CD8-positive, alpha-beta memory T cell (primary cell): ENCODE measurements around the gene PPP6C. TPM values are rescaled to one million over a fixed set of nuclear protein-coding genes. Genes with fewer than 3 reads are reported as not detected.
"Not testable (repeated sequence)": the region's sequence is repeated elsewhere in the genome, so short reads cannot be mapped to it uniquely, and the experiment has no call there.

ENCODE experiments used
- CTCF ChIA-PET: fragments of 350-600 bp; sonication (Branson Sonifier 250); formaldehyde crosslinking; loops from one replicate; lab custom pipeline; 2021; ENCODE audit warnings: antibody characterized with exemption; lab: Charles Lee
- POLR2A ChIA-PET: fragments of 350-600 bp; sonication (Branson Sonifier 250); formaldehyde crosslinking; loops from one replicate; lab custom pipeline; 2021; ENCODE audit warnings: antibody characterized with exemption; lab: Charles Lee
- DNase-seq, 5 donors: peaks; one replicate each; pipeline versions ENCODE4 v3.0.0 to v3.0.0-alpha.2; 2020 to 2022; ENCODE audit warnings: mixed read lengths in 1 of 5
- H3K27ac ChIP-seq: one replicate; pipeline ENCODE4 v1.7.0; 2013; ENCODE audit warnings: low read depth, mild to moderate bottlenecking, low read length, moderate library complexity
- H3K27me3 ChIP-seq: 2 replicates; pipeline ENCODE4 v1.7.0; 2013; ENCODE audit warnings: low read length, mild to moderate bottlenecking; ENCODE audit not compliant: insufficient read depth, poor library complexity, severe bottlenecking
- H3K36me3 ChIP-seq: 2 replicates; pipeline ENCODE4 v1.7.0; 2013; ENCODE audit warnings: mild to moderate bottlenecking, low read length, moderate library complexity; ENCODE audit not compliant: insufficient read depth
- H3K4me1 ChIP-seq: 2 replicates; pipeline ENCODE4 v1.7.0; 2013; ENCODE audit warnings: mild to moderate bottlenecking, low read length, moderate library complexity; ENCODE audit not compliant: insufficient read depth
- H3K4me3 ChIP-seq: 2 replicates; pipeline ENCODE4 v1.7.0; 2013; ENCODE audit warnings: mild to moderate bottlenecking, low read length
- H3K9me3 ChIP-seq: 2 replicates; pipeline ENCODE4 v1.7.0; 2013; ENCODE audit warnings: mild to moderate bottlenecking, low read length
- H3K27ac Mint-ChIP-seq, 8 donors: one replicate each; pipeline ENCODE4 v1.8.0; 2020 to 2021; ENCODE audit warnings: mixed read lengths in 8 of 8, mild to moderate bottlenecking in 6 of 8, inconsistent platforms in 3 of 8, moderate library complexity in 3 of 8
- H3K27me3 Mint-ChIP-seq, 2 donors: one replicate each; pipeline ENCODE4 v1.8.0; 2020 to 2021; ENCODE audit warnings: mixed read lengths in 2 of 2, mild to moderate bottlenecking in 1 of 2, moderate library complexity in 1 of 2
- H3K36me3 Mint-ChIP-seq, 3 donors: one replicate each; pipeline ENCODE4 v1.8.0; 2020 to 2021; ENCODE audit warnings: mixed read lengths in 3 of 3, inconsistent platforms in 1 of 3, mild to moderate bottlenecking in 1 of 3
- H3K4me1 Mint-ChIP-seq, 3 donors: one replicate each; pipeline ENCODE4 v1.8.0; 2020 to 2021; ENCODE audit warnings: mixed read lengths in 3 of 3, inconsistent platforms in 1 of 3, mild to moderate bottlenecking in 1 of 3
- H3K4me3 Mint-ChIP-seq, 7 donors: one replicate each; pipeline ENCODE4 v1.8.0; 2020 to 2021; ENCODE audit warnings: mixed read lengths in 7 of 7, mild to moderate bottlenecking in 6 of 7, moderate library complexity in 4 of 7, inconsistent platforms in 2 of 7
- H3K9me3 Mint-ChIP-seq, 5 donors: one replicate each; pipeline ENCODE4 v1.8.0; 2020 to 2022; ENCODE audit warnings: mixed read lengths in 5 of 5, mild to moderate bottlenecking in 3 of 5, moderate library complexity in 2 of 5, inconsistent platforms in 1 of 5
- polyA plus RNA-seq: library from polyadenylated mRNA; unstranded; fragments of 300-500 nt; fragmentation: Illumina TruSeq; gene quantifications from one replicate; pipeline ENCODE4 v1.2.3, GENCODE V29; 2021
- total RNA-seq, 2 experiments: library from RNA; stranded (reverse); gene quantifications; one replicate each; pipeline ENCODE4 v1.2.3, GENCODE V29; 2021

The PPP6C gene
- total and polyA plus RNA-seq, 3 experiments from 2014 or later = 48.9 to 56.2 (median 50.5) TPM

GRCh38 chr9:125233678-125234077, 44.1 kb upstream of the PPP6C start:
- Histone ChIP-seq H3K4me1 (peaks cover 35% of the 10 kb centered on the region), H3K9me3 (no peaks in the 10 kb centered on the region), H3K27me3 (no peaks in the 10 kb centered on the region), H3K36me3 (peaks cover 45% of the 10 kb centered on the region), H3K27ac (no peak overlapping the region), H3K4me3 (no peak overlapping the region)
- H3K36me3 Mint-ChIP-seq = peaks cover 14 to 78% (median 31%) of the 10 kb centered on the region in 3 donors
- H3K27ac Mint-ChIP-seq = peak overlapping the region in 5 of 8 donors; percentile 10 to 72 (median 36)
- H3K27me3 Mint-ChIP-seq = no peaks in the 10 kb centered on the region
- CTCF ChIA-PET = no interaction called here
- no peaks in the 10 kb centered on the region for H3K9me3 Mint-ChIP-seq
- no peak overlapping the region for H3K4me3 Mint-ChIP-seq
- POLR2A ChIA-PET = interaction anchor here (0.6 kb wide), 1 partner anchor 15 kb away, joined by 4 read pairs; no protein-coding TSS in a partner anchor
- H3K4me1 Mint-ChIP-seq = peaks cover 35 to 41% (median 36%) of the 10 kb centered on the region in 3 donors
- no peak for DNase-seq

- H3K27me3 ChIP-seq = no peaks in the 10 kb centered on the region
- ChIA-PET CTCF (interaction anchor here (1.8 kb wide), 1 partner anchor 14 kb away, joined by 5 read pairs; the partner anchor contains the start of gene HSPA5), POLR2A (interaction anchor here (0.7 kb wide), 1 partner anchor 15 kb away, joined by 5 read pairs; no protein-coding TSS in a partner anchor)
- no peaks in the 10 kb centered on the region for H3K36me3 ChIP-seq
- no peaks in the 10 kb centered on the region for H3K4me1 ChIP-seq
- Mint-ChIP-seq H3K4me1 (no peaks in the 10 kb centered on the region), H3K4me3 (no peak overlapping the region), H3K27me3 (no peaks in the 10 kb centered on the region), H3K9me3 (no peaks in the 10 kb centered on the region), H3K36me3 (peaks cover 0 to 43% (median 8%) of the 10 kb centered on the region in 3 donors), H3K27ac (no peak overlapping the region)
- DNase-seq = no peak
- H3K9me3 ChIP-seq = no peaks in the 10 kb centered on the region
- H3K27ac ChIP-seq = no peak overlapping the region
- H3K4me3 ChIP-seq = no peak overlapping the region
Observed at GRCh38 chr9:125227761-125228160, 38.2 kb upstream of the PPP6C start.

- H3K4me3 Mint-ChIP-seq, H3K27ac ChIP-seq, H3K4me3 ChIP-seq, H3K4me1 ChIP-seq, H3K36me3 ChIP-seq, H3K4me1 Mint-ChIP-seq, CTCF ChIA-PET, H3K9me3 Mint-ChIP-seq, POLR2A ChIA-PET, H3K27ac Mint-ChIP-seq, H3K9me3 ChIP-seq, DNase-seq, H3K27me3 Mint-ChIP-seq, H3K27me3 ChIP-seq: not testable (repeated sequence)
- H3K36me3 Mint-ChIP-seq = peaks cover 0 to 36% (median 8%) of the 10 kb centered on the region in 3 donors
Observed at GRCh38 chr9:125224858-125225257, 35.3 kb upstream of the PPP6C start.

- CTCF ChIA-PET = no interaction called here
Observed at GRCh38 chr9:125218621-125219020, 29.0 kb upstream of the PPP6C start.

GRCh38 chr9:125214186-125214585, 24.6 kb upstream of the PPP6C start:
- CTCF ChIA-PET = no interaction called here
- DNase-seq = no peak
- Mint-ChIP-seq H3K36me3 (peaks cover 5 to 59% (median 28%) of the 10 kb centered on the region in 3 donors), H3K27ac (peak overlapping the region in 1 of 8 donors; percentile 5), H3K9me3 (no peaks in the 10 kb centered on the region), H3K4me1 (peaks cover 0 to 2% (median 0%) of the 10 kb centered on the region in 3 donors), H3K4me3 (no peak overlapping the region), H3K27me3 (peaks cover 0 to 2% of the 10 kb centered on the region in 2 donors)
- POLR2A ChIA-PET = no interaction called here
- H3K4me1 ChIP-seq = no peaks in the 10 kb centered on the region
- H3K4me3 ChIP-seq = no peak overlapping the region
- no peak overlapping the region for H3K27ac ChIP-seq
- H3K9me3 ChIP-seq = no peaks in the 10 kb centered on the region
- peaks cover 5% of the 10 kb centered on the region for H3K36me3 ChIP-seq
- H3K27me3 ChIP-seq = no peaks in the 10 kb centered on the region

More at GRCh38 chr9:125218621-125219020, 29.0 kb upstream of the PPP6C start:
- Histone ChIP-seq H3K9me3 (no peaks in the 10 kb centered on the region), H3K27me3 (no peaks in the 10 kb centered on the region), H3K4me3 (no peak overlapping the region), H3K36me3 (no peaks in the 10 kb centered on the region), H3K4me1 (no peaks in the 10 kb centered on the region), H3K27ac (no peak overlapping the region)
- POLR2A ChIA-PET = no interaction called here
- H3K9me3 Mint-ChIP-seq = no peaks in the 10 kb centered on the region
- DNase-seq = no peak
- peaks cover 0 to 2% (median 0%) of the 10 kb centered on the region in 3 donors for H3K4me1 Mint-ChIP-seq
- peaks cover 0 to 2% of the 10 kb centered on the region in 2 donors for H3K27me3 Mint-ChIP-seq
- peaks cover 0 to 51% (median 19%) of the 10 kb centered on the region in 3 donors for H3K36me3 Mint-ChIP-seq
- no peak overlapping the region for H3K4me3 Mint-ChIP-seq
- H3K27ac Mint-ChIP-seq = peak overlapping the region in 1 of 8 donors; percentile 26

- no peak overlapping the region for H3K27ac ChIP-seq
- H3K27me3 ChIP-seq = no peaks in the 10 kb centered on the region
- Mint-ChIP-seq H3K9me3 (no peaks in the 10 kb centered on the region), H3K4me3 (peak overlapping the region in 1 of 7 donors; percentile 78), H3K27ac (peak overlapping the region in 1 of 8 donors; percentile 60), H3K4me1 (peaks cover 19 to 23% (median 20%) of the 10 kb centered on the region in 3 donors), H3K27me3 (no peaks in the 10 kb centered on the region), H3K36me3 (peaks cover 4 to 53% (median 17%) of the 10 kb centered on the region in 3 donors)
- DNase-seq = no peak
- H3K4me1 ChIP-seq = peaks cover 12% of the 10 kb centered on the region
- H3K4me3 ChIP-seq = no peak overlapping the region
- peaks cover 16% of the 10 kb centered on the region for H3K36me3 ChIP-seq
- no peaks in the 10 kb centered on the region for H3K9me3 ChIP-seq
- ChIA-PET POLR2A (no interaction called here), CTCF (no interaction called here)
Observed at GRCh38 chr9:125204477-125204876, 14.9 kb upstream of the PPP6C start.

GRCh38 chr9:125202846-125203618, 13.4 kb upstream of the PPP6C start:
- peaks cover 18% of the 10 kb centered on the region for H3K4me1 ChIP-seq
- Mint-ChIP-seq H3K4me3 (peak overlapping the region in 1 of 7 donors; percentile 22), H3K27ac (peak overlapping the region in 2 of 8 donors; percentile 18 to 73), H3K36me3 (peaks cover 0 to 45% (median 14%) of the 10 kb centered on the region in 3 donors), H3K27me3 (no peaks in the 10 kb centered on the region), H3K9me3 (no peaks in the 10 kb centered on the region), H3K4me1 (peaks cover 25% of the 10 kb centered on the region in 3 donors)
- H3K27ac ChIP-seq = no peak overlapping the region
- DNase-seq = no peak
- ChIA-PET CTCF (interaction anchor here (0.9 kb wide), 1 partner anchor 40 kb away, joined by 3 read pairs; no protein-coding TSS in a partner anchor), POLR2A (interaction anchor here (0.7 to 4.9 kb wide), 2 partner anchors 38 to 233 kb away, joined by 5 to 29 read pairs; partner anchors contain the start of gene HSPA5)
- H3K9me3 ChIP-seq = no peaks in the 10 kb centered on the region
- H3K27me3 ChIP-seq = no peaks in the 10 kb centered on the region
- peaks cover 16% of the 10 kb centered on the region for H3K36me3 ChIP-seq
- H3K4me3 ChIP-seq = no peak overlapping the region
